Heart right ventricle (tissue), 16 donors: ENCODE measurements around the gene WDR64. TPM values are rescaled to one million over a fixed set of nuclear protein-coding genes. Genes with fewer than 3 reads are reported as not detected.

Experiments
- ATAC-seq, 8 donors: fragments of 200-7000 bp; cut with Tn5 transposase; one replicate each; pipeline ENCODE4 v1.9.1; 2020; ENCODE audit warnings: mild to moderate bottlenecking in 8 of 8, moderate library complexity in 8 of 8, moderate number of reproducible peaks in 1 of 8
- DNase-seq, 2 donors: peaks; one replicate each; pipeline ENCODE4 v3.0.0-alpha.2; 2020
- H3K27ac ChIP-seq, 10 donors: fragments of 200-600 bp; sonication (generic) in 2 of 10; one replicate each; pipeline versions ENCODE4 v1.5.0 to v1.8.0; 2020 to 2022; ENCODE audit warnings: mild to moderate bottlenecking in 3 of 10
- H3K27me3 ChIP-seq, 7 donors: fragments of 200-600 bp; one replicate each; pipeline ENCODE4 v1.8.0; 2021 to 2022; ENCODE audit warnings: mild to moderate bottlenecking in 2 of 7
- H3K36me3 ChIP-seq, 9 donors: fragments of 200-600 bp; sonication (generic) in 1 of 9; one replicate each; pipeline versions ENCODE4 v1.5.0 to v1.8.0; 2020 to 2022; ENCODE audit warnings: mild to moderate bottlenecking in 2 of 9
- H3K4me1 ChIP-seq, 9 donors: fragments of 200-600 bp; sonication (generic) in 1 of 9; one replicate each; pipeline versions ENCODE4 v1.5.0 to v1.8.0; 2020 to 2022; ENCODE audit warnings: mild to moderate bottlenecking in 4 of 9
- H3K4me3 ChIP-seq, 10 donors: fragments of 200-600 bp; sonication (generic) in 2 of 10; one replicate each; pipeline versions ENCODE4 v1.5.0 to v1.8.0; 2020 to 2022; ENCODE audit warnings: mild to moderate bottlenecking in 7 of 10, moderate library complexity in 2 of 10
- H3K9me3 ChIP-seq, 11 donors: fragments of 200-600 bp in 10 of 11; sonication (generic) in 2 of 11; one replicate each; pipeline versions ENCODE4 v1.5.0 to v1.8.0; 2013 to 2022; ENCODE audit warnings: mild to moderate bottlenecking in 2 of 11, control low read depth in 1 of 11, moderate library complexity in 1 of 11
- CTCF ChIP-seq, 9 donors: fragments of 200-600 bp; sonication (generic) in 2 of 9; IDR thresholded peaks; one replicate each; pipeline versions ENCODE4 v1.5.0 to v1.8.0; 2021 to 2022; ENCODE audit warnings: antibody characterized with exemption in 9 of 9, mild to moderate bottlenecking in 5 of 9, moderate library complexity in 1 of 9
- WGBS, 2 donors: extraction: QIAGEN DNeasy Blood & Tissue Kit; methylation state at CpG; one replicate each; pipeline ENCODE4 v1.1.7; 2013; ENCODE audit warnings: inconsistent platforms in 1 of 2; 5-methylcytosine and 5-hydroxymethylcytosine counted together
- intact Hi-C, 10 donors: fragments of 100-400 bp; cut with DNase I; formaldehyde crosslinking; loops; one replicate each; pipeline versions ENCODE4 v1.11.1 to v1.14.2; 2022
- polyA plus RNA-seq, 2 donors: library from polyadenylated mRNA; stranded (reverse); fragments of 200-250 nt; gene quantifications; one replicate each; pipeline ENCODE4 v1.2.3, GENCODE V29; 2013
- total RNA-seq, 10 donors: library from RNA; stranded (reverse); fragmentation: NEBNext Ultra II Directional in 3 of 10; extraction: Animal tissue kit (Norgen Biotek cat#: 25700) in 3 of 10; gene quantifications; one replicate each; pipeline versions ENCODE4 v1.2.1 to v1.2.4, GENCODE V29; 2021 to 2023
- donor health status: Arrhythmogenic right ventricular cardiomyopathy.
- donor health status: ischemic (EF 13 %, LVEDD 7.1; RV severe dilation, severe dysfunction).
- donor health status: healthy with polysubstance abuse.
- donor health status: DM: no; HTN: yes; CAD: no.
- donor health status: DM: no; HTN: no; CAD: no.
- donor health status: ischemic (EF 25% LVEDD 6.9; RV normal size, moderate dysfunction).
- donor health status: ischemic (EF 25% LVEDD 5.7; RV mildly dilated, moderate dysfunction).
- donor health status: healthy.
- donor health status: DM: yes; HTN: yes; CAD: no.
- donor health status: Ischemic cardiomyopathy.
- donor health status: ischemic (EF 35%, LVEDD 5.7; RV mildly dilated, moderate dysfunction).
- donor health status: nonischemic (EF 11% LVEDD 7.7; RV severe dilation, severe dysfunction).
- donor health status: DM: yes; HTN: yes; CAD: no.
- donor health status: PGD.
- donor health status: ischemic (EF 29% LVEDD 5.4; RV normal size, mild dysfunction).
- donor health status: nonischemic (EF 23%, LVEDD 6.1; RV moderate dilation, normal function).

WDR64 gene
- total and polyA plus RNA-seq, 12 donors, result 0.59 TPM; not detected in 11

GRCh38 chr1:241696815-241697639 lies 44.9 kb downstream of the WDR64 start:
- ATAC-seq (no peak), DNase-seq (no peak)
- Histone ChIP-seq H3K4me1 (no peaks in the 10 kb centered on the region), H3K4me3 (no peak overlapping the region), H3K27me3 (no peaks in the 10 kb centered on the region), H3K36me3 (no peaks in the 10 kb centered on the region), H3K27ac (no peak overlapping the region), H3K9me3 (no peaks in the 10 kb centered on the region)
- no peak for TF ChIP-seq CTCF (IDR thresholded peaks at IDR 0.05)
- intact Hi-C loops, result no loop called here
- 74 to 75% methylated on average over 4 of the region's 4 CpGs for WGBS, 2 donors

DNA sequence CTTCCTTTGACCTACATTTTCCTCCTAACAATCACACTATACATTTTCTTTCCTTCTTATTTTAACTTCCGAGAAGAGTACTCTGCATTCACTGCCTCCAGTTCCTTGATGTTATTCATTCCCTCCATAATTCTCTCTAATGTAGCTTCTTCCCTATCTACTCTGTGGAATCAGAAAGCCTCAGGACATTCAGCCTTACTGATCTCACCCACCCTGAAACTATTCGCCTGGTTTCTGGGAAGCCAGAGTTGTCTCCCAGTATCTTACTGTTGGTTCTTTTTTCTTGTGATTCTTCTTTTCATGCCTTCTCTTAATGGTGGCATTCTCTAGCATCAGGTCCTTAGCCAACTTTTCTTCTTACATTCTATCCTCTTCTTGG lies 45.5 kb downstream of the WDR64 start:
- ATAC-seq (no peak), DNase-seq (no peak)
- intact Hi-C loops, result no loop called here
- Histone ChIP-seq H3K4me1 (no peaks in the 10 kb centered on the region), H3K27ac (no peak overlapping the region), H3K27me3 (no peaks in the 10 kb centered on the region), H3K4me3 (no peak overlapping the region), H3K9me3 (no peaks in the 10 kb centered on the region), H3K36me3 (no peaks in the 10 kb centered on the region)
- WGBS, 2 donors, result 92 to 96% methylated on average over 2 of the region's 2 CpGs
- no peak for TF ChIP-seq CTCF (IDR thresholded peaks at IDR 0.05)

DNA sequence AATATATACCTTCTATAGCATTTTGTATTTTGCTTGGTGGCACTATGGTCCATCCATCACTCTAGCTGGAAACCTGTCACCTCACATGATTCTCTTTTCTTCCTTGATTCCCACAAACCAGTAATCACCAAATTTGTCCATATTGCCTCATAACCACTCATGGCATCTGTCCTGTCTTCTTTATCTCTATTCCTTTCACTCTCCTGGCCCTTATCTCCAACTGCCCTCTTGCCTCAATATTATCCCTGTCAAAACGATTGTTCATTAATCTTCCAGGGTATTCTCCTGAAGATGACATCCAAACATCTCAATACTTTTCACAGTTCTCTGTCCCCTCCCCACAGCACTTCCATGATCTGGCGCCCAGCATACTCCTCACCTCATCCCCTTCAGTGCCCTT lies 46.1 kb downstream of the WDR64 start:
- no peak for DNase-seq
- intact Hi-C loops, result no loop called here
- ATAC-seq, result no peak
- no peaks in the 10 kb centered on the region for H3K36me3 ChIP-seq
- no peak overlapping the region for H3K27ac ChIP-seq
- H3K4me1 ChIP-seq, result no peaks in the 10 kb centered on the region
- H3K4me3 ChIP-seq, result no peak overlapping the region
- no peaks in the 10 kb centered on the region for H3K27me3 ChIP-seq
- H3K9me3 ChIP-seq, result no peaks in the 10 kb centered on the region
- 71 to 75% methylated on average over 2 of the region's 2 CpGs for WGBS, 2 donors
- no peak for TF ChIP-seq CTCF (IDR thresholded peaks at IDR 0.05)

DNA sequence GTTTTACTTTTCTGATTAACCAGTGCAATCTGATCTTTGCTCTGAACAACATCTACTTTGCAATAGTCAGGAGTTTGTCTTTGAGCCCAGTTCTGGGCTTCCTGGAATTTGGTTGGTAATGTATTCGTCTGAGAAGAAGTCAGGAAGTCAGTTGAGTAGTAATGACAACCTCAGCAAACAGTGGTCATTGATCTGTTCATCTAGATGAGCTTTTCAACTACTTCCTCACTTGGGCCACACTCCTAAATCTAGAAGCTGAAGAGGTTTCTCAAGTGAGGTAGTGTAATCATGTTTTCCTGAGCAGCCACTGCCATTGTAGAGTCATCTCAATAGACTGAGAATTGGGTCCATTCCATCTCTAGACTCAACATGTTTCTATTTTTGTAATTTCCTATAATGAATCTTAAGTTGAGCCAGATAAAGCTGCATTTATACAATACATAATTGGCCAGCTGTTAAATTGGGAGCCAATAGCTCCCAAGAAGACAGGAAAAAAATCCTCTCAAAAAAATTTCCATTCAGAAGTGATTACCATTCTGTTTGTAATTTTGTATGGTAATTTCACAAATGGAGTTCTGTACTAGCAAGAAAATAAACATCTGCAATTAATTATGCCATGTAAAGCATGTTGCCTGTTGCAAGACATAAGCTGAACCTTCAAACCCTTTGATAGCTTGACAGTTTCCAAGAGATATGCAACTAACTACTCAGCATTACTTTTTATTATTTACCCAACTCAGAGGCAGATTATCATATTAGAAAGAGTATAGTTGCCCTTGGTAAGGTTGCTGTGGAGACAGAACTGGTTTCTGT lies 49.6 kb downstream of the WDR64 start:
- H3K9me3 ChIP-seq, result peaks cover 0 to 3% (median 0%) of the 10 kb centered on the region in 11 donors
- H3K4me1 ChIP-seq, result no peaks in the 10 kb centered on the region
- 57 to 69% methylated on average over 1 of the region's 1 CpG for WGBS, 2 donors
- H3K27me3 ChIP-seq, result no peaks in the 10 kb centered on the region
- no peak overlapping the region for H3K4me3 ChIP-seq
- H3K27ac ChIP-seq, result no peak overlapping the region
- ATAC-seq, result no peak
- no peak for DNase-seq
- no peaks in the 10 kb centered on the region for H3K36me3 ChIP-seq
- intact Hi-C loops, result no loop called here
- no peak for TF ChIP-seq CTCF (IDR thresholded peaks at IDR 0.05)
